Myocyte (in vitro differentiated cells): ENCODE results near the gene CHST5. TPM values are rescaled to one million over a fixed set of nuclear protein-coding genes. Genes with fewer than 3 reads are reported as not detected.

Experiments used
- DNase-seq: peaks from one replicate; pipeline ENCODE4 v3.0.0-alpha.2; 2012; ENCODE audit warnings: low read depth
- polyA plus RNA-seq: library from polyadenylated mRNA; unstranded; fragments of >200 nt; gene quantifications from one replicate; pipeline ENCODE4 v1.2.1, GENCODE V29; 2012; ENCODE audit warnings: missing spikeins
- total RNA-seq: library from RNA; depleted of rRNA; stranded (reverse); fragments of >200 nt; gene quantifications from 2 replicates; pipeline ENCODE4 v1.2.3, GENCODE V29; 2014

The CHST5 gene
- not detected in 2 replicates for total RNA-seq
- polyA plus RNA-seq, result 0.24 TPM

- DNase-seq, result no peak
These were observed at the start of gene CHST5 for GRCh38 chr16:75535901-75536300. CHST5 (minus strand) TSS chr16:75536108; CDS start chr16:75530384, 5,724 bp downstream.

- no peak for DNase-seq
These were observed 48.2 kb upstream of the CHST5 start for GRCh38 chr16:75584108-75584507.

DNA sequence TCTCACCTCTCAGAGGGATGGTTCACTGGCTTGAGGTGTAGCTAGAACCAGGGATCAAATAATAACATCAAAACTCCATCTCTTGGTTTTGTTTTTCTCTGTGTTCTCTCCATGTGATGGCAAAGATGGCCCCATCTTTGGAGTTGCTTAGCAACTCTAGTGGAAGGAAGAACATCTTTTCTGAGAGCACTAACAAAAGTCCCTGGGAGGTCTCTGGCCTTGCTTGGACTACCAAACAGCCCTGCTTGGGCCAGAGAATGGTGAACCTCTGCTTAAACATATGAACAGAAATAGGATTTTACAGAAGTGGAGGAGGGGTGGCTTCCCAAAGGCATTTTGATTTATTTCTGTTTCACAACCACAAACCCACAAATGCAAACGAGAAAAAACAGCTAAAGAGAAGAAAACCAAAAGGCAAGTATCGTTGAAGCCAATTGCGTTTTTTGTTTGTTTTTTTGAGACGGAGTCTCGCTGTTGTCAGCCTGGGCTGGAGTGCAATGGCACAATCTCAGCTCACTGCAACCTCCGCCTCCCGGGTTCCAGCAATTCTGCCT is 43.5 kb upstream of the CHST5 start:
- no peak for DNase-seq

DNA sequence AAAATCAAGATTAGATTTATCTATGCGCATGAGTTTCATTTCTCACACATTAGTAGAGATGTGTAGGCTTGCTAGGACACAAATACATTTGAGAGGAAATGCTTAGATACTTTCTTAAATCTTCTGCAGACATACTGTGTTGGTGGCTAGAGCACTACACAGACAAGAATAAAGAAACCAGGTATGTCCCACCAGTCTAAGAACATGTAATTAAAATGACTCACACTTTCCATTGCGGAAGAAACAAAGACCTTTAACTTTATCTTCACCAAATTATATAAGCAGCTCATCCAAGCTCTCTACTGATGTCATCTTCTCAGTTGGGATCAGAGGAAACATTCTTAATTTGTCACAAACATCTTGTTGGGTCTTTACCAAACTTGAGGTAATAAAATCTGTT is 42.8 kb upstream of the CHST5 start:
- DNase-seq, result no peak

GRCh38 chr16:75578212-75578611 is 42.3 kb upstream of the CHST5 start:
- no peak for DNase-seq

- no peak for DNase-seq
These were observed 40.5 kb upstream of the CHST5 start for GRCh38 chr16:75576384-75576811.

DNA sequence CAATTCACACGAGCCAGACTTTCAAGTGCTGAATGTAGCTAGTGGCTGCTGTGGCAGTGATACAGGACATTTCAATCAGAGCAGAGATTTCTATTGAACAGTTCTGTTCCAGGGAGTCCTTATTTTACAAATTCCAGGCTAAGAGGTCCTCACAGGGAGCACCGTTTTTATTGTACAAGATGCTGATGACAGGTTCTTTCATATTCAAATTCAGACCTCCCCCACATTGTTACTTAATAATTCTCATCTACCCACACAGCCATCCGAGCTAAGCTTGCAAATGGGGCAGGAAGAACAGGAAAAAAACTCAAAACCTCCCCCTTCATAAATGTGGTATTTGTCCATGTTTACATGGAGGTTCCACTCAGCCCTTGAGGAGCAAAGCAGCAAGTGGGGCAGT is 40.0 kb upstream of the CHST5 start:
- no peak for DNase-seq

DNA sequence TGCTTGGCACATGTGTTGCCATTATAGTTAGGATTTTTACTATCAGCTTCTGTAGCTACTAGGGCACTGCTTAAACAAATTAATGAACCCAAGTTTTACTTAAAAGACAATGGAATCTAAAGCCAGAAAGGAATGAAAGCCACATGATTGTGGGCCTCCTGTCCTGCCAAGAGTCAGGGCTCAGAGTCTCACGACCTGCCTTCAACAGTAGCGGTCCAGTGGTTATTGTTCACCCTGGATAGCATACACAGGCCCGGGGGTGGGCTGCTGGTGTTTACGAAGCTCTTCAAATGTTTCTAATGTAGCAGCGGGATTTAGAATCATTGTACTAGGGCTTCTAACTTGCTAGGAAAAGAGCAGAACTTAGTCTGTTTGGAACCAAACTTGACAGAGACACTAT is 38.0 kb upstream of the CHST5 start:
- DNase-seq, result no peak

GRCh38 chr16:75572864-75573542 is 37.1 kb upstream of the CHST5 start:
- DNase-seq, result no peak

DNA sequence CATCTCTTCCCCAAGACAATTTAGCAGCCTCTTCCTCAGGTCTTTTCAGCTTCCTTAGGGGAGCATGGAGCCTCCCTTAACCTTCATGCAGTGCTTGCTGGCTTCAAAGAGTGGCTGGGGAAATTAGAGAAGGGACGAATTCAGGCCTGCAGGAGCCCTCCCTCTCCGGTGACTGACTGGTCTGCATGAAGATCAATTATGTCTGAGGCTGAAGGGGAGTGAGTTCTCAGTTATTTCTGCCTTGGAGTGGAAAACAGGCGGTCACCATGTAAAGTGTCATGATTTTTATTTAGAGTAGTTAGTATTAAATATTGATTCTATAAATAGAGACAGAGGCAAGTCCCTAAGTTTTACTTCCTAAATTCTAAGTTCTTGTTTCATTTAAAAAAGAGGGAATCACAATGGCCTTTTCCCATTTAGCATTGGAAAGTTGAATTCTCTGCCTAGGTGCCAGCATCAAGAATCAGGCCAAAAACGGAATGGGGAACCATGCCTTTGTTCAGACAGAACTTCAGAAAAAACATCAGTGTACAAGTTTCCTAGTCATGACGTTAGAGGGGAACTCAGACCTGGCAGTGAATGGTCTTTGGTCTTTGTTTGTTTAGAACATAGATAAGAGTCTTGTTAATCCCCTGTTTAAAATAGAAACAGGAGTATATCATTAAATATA is 34.6 kb upstream of the CHST5 start:
- no peak for DNase-seq

- DNase-seq, result no peak
These were observed 32.0 kb upstream of the CHST5 start for GRCh38 chr16:75567911-75568310.

GRCh38 chr16:75566758-75567255 is 30.9 kb upstream of the CHST5 start:
- no peak for DNase-seq

GRCh38 chr16:75566040-75566757 is 30.3 kb upstream of the CHST5 start, which contains the start of gene GABARAPL2:
GABARAPL2 (plus strand) TSS chr16:75566379; CDS start chr16:75566487, 108 bp downstream.
- peak; percentile 83 for DNase-seq

GRCh38 chr16:75565640-75566039 is 29.7 kb upstream of the CHST5 start:
- DNase-seq, result no peak

GRCh38 chr16:75559564-75560372 is 23.9 kb upstream of the CHST5 start:
- DNase-seq, result peak; percentile 92

GRCh38 chr16:75558846-75559401 is 23.0 kb upstream of the CHST5 start:
- no peak for DNase-seq

- no peak for DNase-seq
These were observed 20.6 kb upstream of the CHST5 start for GRCh38 chr16:75556431-75556950.

- DNase-seq, result peak; percentile 96
These were observed 20.0 kb upstream of the CHST5 start, which contains the start of gene TMEM231 for GRCh38 chr16:75555707-75556430. TMEM231 (minus strand) TSS chr16:75556252; CDS start chr16:75556209, 43 bp downstream.

DNA sequence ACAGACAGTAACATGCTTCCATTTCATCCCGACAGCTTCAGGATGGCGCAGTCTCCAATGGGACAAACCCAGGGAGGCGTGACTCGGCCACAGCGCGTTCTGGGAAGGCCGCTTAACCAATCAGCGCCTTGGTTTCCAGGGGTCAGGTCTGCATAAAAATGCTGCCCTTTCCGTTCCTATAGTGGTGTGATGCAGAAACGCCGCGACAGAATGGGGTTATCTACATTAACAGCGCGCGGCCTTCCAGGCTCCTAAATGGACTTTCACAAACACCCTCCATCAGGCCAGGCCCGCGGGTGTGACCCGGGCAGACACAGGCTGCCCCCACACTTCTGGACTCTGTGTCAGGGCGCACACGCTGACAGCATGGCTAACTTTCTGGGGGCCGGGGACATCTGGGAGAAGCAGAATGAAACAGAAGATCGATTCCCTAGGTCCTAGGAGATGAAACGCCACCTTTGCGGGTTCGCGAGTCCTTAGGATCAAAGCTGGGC is 19.4 kb upstream of the CHST5 start:
- DNase-seq, result peak; percentile 93
